HEK293 (cell line): ENCODE results near the gene PIK3CD.

Experiments
- CTCF ChIA-PET: fragments of 350-600 bp; formaldehyde crosslinking; extraction: SDS; loops from one replicate; lab custom pipeline; 2021; ENCODE audit warnings: antibody characterized with exemption; lab: Yijun Ruan, JAX
- POLR2A ChIA-PET: fragments of 300-600 bp; formaldehyde crosslinking; extraction: SDS; loops from one replicate; lab custom pipeline; 2020; ENCODE audit warnings: antibody characterized with exemption, inconsistent platforms; lab: Yijun Ruan, JAX
- H3K27ac ChIP-seq: fragments of 200-500 bp; sonication (Bioruptor generic); 2 replicates; pipeline ENCODE4 v1.5.1; 2014; ENCODE audit warnings: low read depth, low read length, control low read depth, inconsistent platforms; ENCODE audit errors: extremely low read depth
- H3K36me3 ChIP-seq, 2 experiments: fragments of 200-500 bp in 1 of 2; sonication (Bioruptor generic) in 1 of 2; 1 replicate in 1 of 2; 2 replicates in 1 of 2; pipeline ENCODE4 v1.5.1; 2014 to 2017; ENCODE audit warnings: inconsistent platforms in 2 of 2, low read length in 2 of 2; ENCODE audit not compliant: control insufficient read depth in 2 of 2, insufficient read depth in 1 of 2
- H3K4me1 ChIP-seq: fragments of 200-500 bp; sonication (Bioruptor generic); 2 replicates; pipeline ENCODE4 v1.5.1; 2014; ENCODE audit warnings: mild to moderate bottlenecking, low read length, inconsistent platforms; ENCODE audit not compliant: control insufficient read depth, insufficient read depth
- H3K4me3 ChIP-seq: 2 replicates; pipeline ENCODE4 v1.5.1; 2011; ENCODE audit warnings: low read depth, mild to moderate bottlenecking, control low read depth, low read length, moderate library complexity
- H3K9me3 ChIP-seq: fragments of 200-500 bp; sonication (Bioruptor generic); 2 replicates; pipeline ENCODE4 v1.5.1; 2014; ENCODE audit warnings: low read depth, low read length, inconsistent platforms; ENCODE audit not compliant: control insufficient read depth, insufficient read depth
- ELK4 ChIP-seq: IDR thresholded peaks from 2 replicates; pipeline ENCODE4 v1.6.1; 2011; ENCODE audit warnings: mild to moderate bottlenecking, low read depth, low read length, borderline replicate concordance
- GFI1B ChIP-seq: fragments of 450-650 bp; formaldehyde crosslinking; IDR thresholded peaks from 2 replicates; pipeline ENCODE4 v1.5.1; 2016; ENCODE audit warnings: missing biosample characterization, missing genetic modification characterization
- GLIS1 ChIP-seq: fragments of 450-650 bp; formaldehyde crosslinking; IDR thresholded peaks from 2 replicates; pipeline ENCODE4 v1.5.1; 2016; ENCODE audit warnings: missing biosample characterization, missing genetic modification characterization
- IKZF3 ChIP-seq: fragments of 450-650 bp; IDR thresholded peaks from 2 replicates; pipeline ENCODE4 v1.5.0; 2018; ENCODE audit warnings: missing biosample characterization, mild to moderate bottlenecking, missing genetic modification characterization, moderate library complexity
- PATZ1 ChIP-seq: fragments of 450-650 bp; formaldehyde crosslinking; IDR thresholded peaks from 2 replicates; pipeline ENCODE4 v1.5.1; 2016; ENCODE audit warnings: missing biosample characterization, missing genetic modification characterization
- PRDM6 ChIP-seq: fragments of 450-650 bp; formaldehyde crosslinking; IDR thresholded peaks from 2 replicates; pipeline ENCODE4 v1.5.1; 2017; ENCODE audit warnings: missing biosample characterization, missing genetic modification characterization
- SCRT1 ChIP-seq: fragments of 450-650 bp; formaldehyde crosslinking; IDR thresholded peaks from 2 replicates; pipeline ENCODE4 v1.5.1; 2016; ENCODE audit warnings: missing biosample characterization, missing genetic modification characterization, borderline replicate concordance
- SETDB1 ChIP-seq: IDR thresholded peaks from one replicate; pipeline ENCODE4 v1.6.1; 2017; ENCODE audit warnings: mild to moderate bottlenecking, low read length, moderate library complexity, mixed read lengths; ENCODE audit not compliant: insufficient read length
- SP2 ChIP-seq: fragments of 450-650 bp; formaldehyde crosslinking; IDR thresholded peaks from 2 replicates; pipeline ENCODE4 v1.5.1; 2016; ENCODE audit warnings: missing biosample characterization, missing genetic modification characterization
- WT1 ChIP-seq: fragments of 450-650 bp; formaldehyde crosslinking; IDR thresholded peaks from 2 replicates; pipeline ENCODE4 v1.5.1; 2016; ENCODE audit warnings: missing biosample characterization, missing genetic modification characterization
- ZFP69B ChIP-seq: fragments of 450-650 bp; formaldehyde crosslinking; IDR thresholded peaks from 2 replicates; pipeline ENCODE4 v1.5.1; 2016; ENCODE audit warnings: missing biosample characterization, missing genetic modification characterization
- ZIC2 ChIP-seq: fragments of 450-650 bp; formaldehyde crosslinking; IDR thresholded peaks from 2 replicates; pipeline ENCODE4 v1.5.1; 2016; ENCODE audit warnings: missing biosample characterization, missing genetic modification characterization
- ZNF157 ChIP-seq: fragments of 450-650 bp; formaldehyde crosslinking; IDR thresholded peaks from 2 replicates; pipeline ENCODE4 v1.5.1; 2016; ENCODE audit warnings: missing biosample characterization, missing genetic modification characterization
- ZNF174 ChIP-seq: fragments of 450-650 bp; formaldehyde crosslinking; IDR thresholded peaks from 2 replicates; pipeline ENCODE4 v1.5.0; 2017; ENCODE audit warnings: missing biosample characterization, mild to moderate bottlenecking, missing genetic modification characterization
- ZNF19 ChIP-seq: fragments of 450-650 bp; formaldehyde crosslinking; IDR thresholded peaks from 2 replicates; pipeline ENCODE4; 2016; ENCODE audit warnings: missing biosample characterization, missing genetic modification characterization, low read depth
- ZNF341 ChIP-seq: fragments of 450-650 bp; formaldehyde crosslinking; IDR thresholded peaks from 2 replicates; pipeline ENCODE4; 2016; ENCODE audit warnings: low read depth, missing biosample characterization, missing genetic modification characterization
- ZNF473 ChIP-seq: fragments of 450-650 bp; formaldehyde crosslinking; IDR thresholded peaks from 2 replicates; pipeline ENCODE4 v1.5.1; 2017; ENCODE audit warnings: missing biosample characterization, missing genetic modification characterization
- ZNF513 ChIP-seq: fragments of 450-650 bp; IDR thresholded peaks from 2 replicates; pipeline ENCODE4 v1.5.1; 2018; ENCODE audit warnings: missing biosample characterization, missing genetic modification characterization
- ZNF530 ChIP-seq: fragments of 450-650 bp; formaldehyde crosslinking; IDR thresholded peaks from 2 replicates; pipeline ENCODE4 v1.5.1; 2016; ENCODE audit warnings: low read depth, missing biosample characterization, missing genetic modification characterization
- ZNF561 ChIP-seq: fragments of 450-650 bp; IDR thresholded peaks from 2 replicates; pipeline ENCODE4 v1.5.1; 2018; ENCODE audit warnings: missing biosample characterization, missing genetic modification characterization, borderline replicate concordance
- ZNF600 ChIP-seq: fragments of 450-650 bp; formaldehyde crosslinking; IDR thresholded peaks from 2 replicates; pipeline ENCODE4 v1.5.1; 2016; ENCODE audit warnings: missing biosample characterization, missing genetic modification characterization
- ZNF623 ChIP-seq: fragments of 450-650 bp; formaldehyde crosslinking; IDR thresholded peaks from 2 replicates; pipeline ENCODE4 v1.5.1; 2016; ENCODE audit warnings: missing biosample characterization, missing genetic modification characterization
- ZNF629 ChIP-seq: fragments of 450-650 bp; formaldehyde crosslinking; IDR thresholded peaks from 2 replicates; pipeline ENCODE4 v1.5.1; 2017; ENCODE audit warnings: missing biosample characterization, missing genetic modification characterization
- ZNF639 ChIP-seq: fragments of 450-650 bp; formaldehyde crosslinking; IDR thresholded peaks from 2 replicates; pipeline ENCODE4 v1.5.1; 2016; ENCODE audit warnings: missing biosample characterization, missing genetic modification characterization
- ZNF654 ChIP-seq: fragments of 450-650 bp; formaldehyde crosslinking; IDR thresholded peaks from 2 replicates; pipeline ENCODE4 v1.5.1; 2016; ENCODE audit warnings: low read depth, missing biosample characterization, missing genetic modification characterization
- ZNF692 ChIP-seq: fragments of 450-650 bp; formaldehyde crosslinking; IDR thresholded peaks from 2 replicates; pipeline ENCODE4 v1.5.1; 2016; ENCODE audit warnings: missing biosample characterization, missing genetic modification characterization
- ZNF768 ChIP-seq: fragments of 450-650 bp; formaldehyde crosslinking; IDR thresholded peaks from 2 replicates; pipeline ENCODE4 v1.5.1; 2018; ENCODE audit warnings: missing biosample characterization, mild to moderate bottlenecking, missing genetic modification characterization

PIK3CD gene

GRCh38 chr1:9606458-9606857, 45.1 kb upstream of the PIK3CD start (continued):
- no peak for TF ChIP-seq ZNF639 (tag by site-specific recombination)
- no peak for TF ChIP-seq ZNF692
- TF ChIP-seq ZNF473: no peak
- no peak for TF ChIP-seq SETDB1

GRCh38 chr1:9606948-9607347, 44.6 kb upstream of the PIK3CD start:
- Histone ChIP-seq H3K4me3 (no peak overlapping the region), H3K4me1 (no peaks in the 10 kb centered on the region), H3K36me3 (peaks cover 0 to 97% of the 10 kb centered on the region in 2 experiments; a peak in 2 of 3 replicates), H3K27ac (no peak overlapping the region), H3K9me3 (no peaks in the 10 kb centered on the region)
- ChIA-PET CTCF (interaction anchor here (0.6 to 0.8 kb wide), 2 partner anchors 8 to 19 kb away, joined by 3 read pairs; no protein-coding TSS in a partner anchor), POLR2A (no interaction called here)
- TF ChIP-seq ZNF600 (tag by site-specific recombination) (no peak), PRDM6 (tag by site-specific recombination) (no peak), ZNF157 (no peak), SCRT1 (no peak), ZNF623 (tag by site-specific recombination) (no peak), GFI1B (tag by site-specific recombination) (no peak), ELK4 (no peak), ZNF174 (tag by site-specific recombination) (no peak), ZIC2 (tag by site-specific recombination) (no peak), IKZF3 (tag by site-specific recombination) (no peak)

- Histone ChIP-seq H3K9me3 (no peaks in the 10 kb centered on the region), H3K36me3 (peaks cover 0 to 97% of the 10 kb centered on the region in 2 experiments; a peak in 2 of 3 replicates), H3K27ac (no peak overlapping the region), H3K4me3 (no peak overlapping the region), H3K4me1 (no peaks in the 10 kb centered on the region)
- CTCF ChIA-PET: interaction anchor here (0.6 to 1.2 kb wide), 5 partner anchors 8 to 21 kb away, joined by 3 to 5 read pairs (median 3); no protein-coding TSS in a partner anchor
- POLR2A ChIA-PET: no interaction called here
- TF ChIP-seq SP2 (tag by site-specific recombination) (0 out of 2 replicates have a peak, but pooled peaks have one; percentile 12), PATZ1 (no peak), ZNF341 (tag by site-specific recombination) (no peak), ZNF654 (no peak), GLIS1 (tag by site-specific recombination) (peak; percentile 96), ZNF513 (tag by site-specific recombination) (no peak), ZNF19 (tag by site-specific recombination) (no peak), ZNF561 (tag by site-specific recombination) (no peak), WT1 (tag by site-specific recombination) (no peak), ZNF768 (tag by site-specific recombination) (no peak), ZFP69B (tag by site-specific recombination) (0 out of 2 replicates have a peak, but pooled peaks have one; percentile 15), ZNF530 (tag by site-specific recombination) (no peak), ZNF629 (no peak)
These were observed 44.2 kb upstream of the PIK3CD start for GRCh38 chr1:9607352-9607751.
